ENCODE measurements around the gene RPA3. TPM values are rescaled to one million over a fixed set of nuclear protein-coding genes. Genes with fewer than 3 reads are reported as not detected.

RPA3 gene
- total and polyA plus RNA-seq, 9 of the 15 experiments (the other 6 are each of a cell fraction or from before 2014, with no cell fraction given) = 68.5 to 265 (median 125) TPM

- TF ChIP-seq POLR2B (IDR thresholded peaks at IDR 0.05; ENCODE audit: low read depth, partially characterized antibody) (peak; percentile 72), ESRRA (IDR thresholded peaks at IDR 0.05; ENCODE audit: borderline replicate concordance, low read depth) (peak; percentile 31), HDAC8 (tag; IDR thresholded peaks at IDR 0.05) (no peak), USF1 (CRISPR knock-in tag; IDR thresholded peaks at IDR 0.05) (peak; percentile 16; the same call in 1 of the 2 replicates), ZBTB5 (IDR thresholded peaks at IDR 0.05) (no peak), GTF2A2 (tag; IDR thresholded peaks at IDR 0.05) (no peak), CGGBP1 (CRISPR knock-in tag; IDR thresholded peaks at IDR 0.05) (peak; percentile 10; the same call in 1 of the 2 replicates), ERF (CRISPR knock-in tag; IDR thresholded peaks at IDR 0.05) (no peak; the same call in 1 of the 2 replicates), SRSF9 (IDR thresholded peaks at IDR 0.05; ENCODE audit: borderline replicate concordance, low read depth, low read length) (no peak), TAF15 (IDR thresholded peaks at IDR 0.05; ENCODE audit: low read depth, low read length) (no peak), HDAC1 (IDR thresholded peaks at IDR 0.05) (peak in 1 of 2 experiments; percentile 95; a peak in 2 of 4 replicates), MAZ (CRISPR knock-in tag; conservative IDR thresholded peaks at IDR 0.05 in 1 of 2, IDR thresholded peaks at IDR 0.05 in 1 of 2) (peak; percentile 80 to 82), ZNF253 (CRISPR knock-in tag; conservative IDR thresholded peaks at IDR 0.05) (no peak), GABPB2 (CRISPR knock-in tag; conservative IDR thresholded peaks at IDR 0.05) (no peak), ZBTB7A (IDR thresholded peaks at IDR 0.05; ENCODE audit: borderline replicate concordance, control insufficient read depth, low read depth, low read length) (peak; percentile 55; the same call in 1 of the 2 replicates), ID3 (CRISPR knock-in tag; IDR thresholded peaks at IDR 0.05) (no peak), ID3 (tag; IDR thresholded peaks at IDR 0.05) (no peak), ZNF589 (CRISPR knock-in tag; IDR thresholded peaks at IDR 0.05; ENCODE audit: low read depth) (no peak), KLF1 (tag; IDR thresholded peaks at IDR 0.05) (0 out of 2 replicates have a peak, but pooled peaks have one; percentile 27), ZNF165 (CRISPR knock-in tag; IDR thresholded peaks at IDR 0.05; ENCODE audit: borderline replicate concordance) (0 out of 2 replicates have a peak, but pooled peaks have one; percentile 48), MYNN (IDR thresholded peaks at IDR 0.05) (no peak), MYNN (CRISPR knock-in tag; IDR thresholded peaks at IDR 0.05) (no peak), ZC3H8 (IDR thresholded peaks at IDR 0.05) (no peak), ZNF175 (CRISPR knock-in tag; IDR thresholded peaks at IDR 0.05; ENCODE audit: low read depth) (no peak)
These were observed 77.9 kb downstream of the RPA3 start, which contains the start of gene UMAD1 (continued) for GRCh38 chr7:7640221-7641128.
